WI38 (cell line): ENCODE results near the gene DLG1.

Source experiments
- H3K4me3 ChIP-seq: 2 replicates; pipeline ENCODE4 v1.5.1; 2011; ENCODE audit warnings: low read depth, mild to moderate bottlenecking, control low read depth, low read length
- TF ChIP-seq, protein P1 (sequence below): IDR thresholded peaks from 2 replicates; pipeline ENCODE4 v1.5.1; 2012; ENCODE audit warnings: low read depth, mild to moderate bottlenecking, control low read depth, low read length

Gene DLG1

DNA sequence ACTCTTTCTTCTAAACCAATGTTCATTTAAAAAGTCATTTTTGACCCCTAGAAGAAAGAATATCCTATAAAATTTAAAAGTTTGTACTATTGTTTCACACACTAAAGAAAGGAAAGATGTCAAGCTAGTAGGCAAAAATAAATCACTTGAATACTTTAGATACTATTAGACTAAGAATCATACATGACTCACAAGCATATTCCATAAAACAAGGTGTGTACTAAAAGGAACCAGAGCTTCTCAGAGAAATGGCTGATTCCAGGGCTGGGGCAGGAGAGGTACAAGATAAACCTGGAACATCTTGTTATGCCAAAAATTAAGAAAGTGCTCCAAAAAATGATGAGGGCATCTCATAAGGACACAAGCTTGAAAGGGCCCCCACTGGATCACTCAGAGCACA is 8.7 kb downstream of the DLG1 start:
- no peak overlapping the region for H3K4me3 ChIP-seq
- TF ChIP-seq, protein P1, sequence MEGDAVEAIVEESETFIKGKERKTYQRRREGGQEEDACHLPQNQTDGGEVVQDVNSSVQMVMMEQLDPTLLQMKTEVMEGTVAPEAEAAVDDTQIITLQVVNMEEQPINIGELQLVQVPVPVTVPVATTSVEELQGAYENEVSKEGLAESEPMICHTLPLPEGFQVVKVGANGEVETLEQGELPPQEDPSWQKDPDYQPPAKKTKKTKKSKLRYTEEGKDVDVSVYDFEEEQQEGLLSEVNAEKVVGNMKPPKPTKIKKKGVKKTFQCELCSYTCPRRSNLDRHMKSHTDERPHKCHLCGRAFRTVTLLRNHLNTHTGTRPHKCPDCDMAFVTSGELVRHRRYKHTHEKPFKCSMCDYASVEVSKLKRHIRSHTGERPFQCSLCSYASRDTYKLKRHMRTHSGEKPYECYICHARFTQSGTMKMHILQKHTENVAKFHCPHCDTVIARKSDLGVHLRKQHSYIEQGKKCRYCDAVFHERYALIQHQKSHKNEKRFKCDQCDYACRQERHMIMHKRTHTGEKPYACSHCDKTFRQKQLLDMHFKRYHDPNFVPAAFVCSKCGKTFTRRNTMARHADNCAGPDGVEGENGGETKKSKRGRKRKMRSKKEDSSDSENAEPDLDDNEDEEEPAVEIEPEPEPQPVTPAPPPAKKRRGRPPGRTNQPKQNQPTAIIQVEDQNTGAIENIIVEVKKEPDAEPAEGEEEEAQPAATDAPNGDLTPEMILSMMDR, result no peak

GRCh38 chr3:197286678-197287077 is 11.7 kb downstream of the DLG1 start:
- H3K4me3 ChIP-seq, result no peak overlapping the region
- TF ChIP-seq, protein P1, result no peak

DNA sequence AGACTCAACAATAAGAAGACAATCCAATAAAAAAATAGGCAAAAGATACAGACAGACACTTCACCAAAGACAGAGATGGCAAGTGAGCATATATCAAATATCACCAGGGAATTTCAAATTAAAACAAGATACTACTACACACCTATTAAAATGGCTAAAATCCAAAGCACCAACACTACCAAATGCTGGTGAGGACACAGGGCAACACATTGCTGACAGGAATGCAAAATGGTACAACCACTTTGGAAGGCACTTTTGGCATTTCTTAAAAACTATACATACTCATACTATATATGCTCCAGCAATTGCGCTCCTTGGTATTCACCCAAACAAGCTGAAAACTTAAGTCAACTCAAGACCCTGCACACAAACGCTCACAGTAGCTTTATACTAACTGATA is 12.9 kb downstream of the DLG1 start:
- TF ChIP-seq, protein P1, result no peak
- H3K4me3 ChIP-seq, result no peak overlapping the region

DNA sequence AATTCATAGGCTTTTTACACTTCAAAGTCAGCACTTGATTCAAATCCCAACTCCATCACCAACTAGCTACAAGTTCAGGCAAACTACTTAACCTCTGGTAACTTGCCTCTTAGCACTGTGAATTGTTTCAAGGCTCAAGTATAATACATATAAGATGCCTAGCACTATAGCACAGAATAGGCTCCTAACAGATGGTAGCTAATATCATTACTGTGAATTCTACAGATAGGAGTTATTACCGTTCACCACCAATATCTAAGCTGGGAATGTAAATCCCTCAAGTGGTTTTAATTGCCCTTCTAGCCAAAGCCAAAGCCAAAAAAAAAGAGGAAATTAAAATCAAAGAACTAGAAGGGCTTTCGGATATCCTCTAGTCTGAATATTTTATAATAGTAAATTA is 15.4 kb downstream of the DLG1 start:
- TF ChIP-seq, protein P1, result no peak
- H3K4me3 ChIP-seq, result no peak overlapping the region

GRCh38 chr3:197281849-197282248 is 16.6 kb downstream of the DLG1 start:
- TF ChIP-seq, protein P1, result no peak
- no peak overlapping the region for H3K4me3 ChIP-seq

- TF ChIP-seq, protein P1, result no peak
- no peak overlapping the region for H3K4me3 ChIP-seq
Observed at GRCh38 chr3:197280156-197280555, 18.3 kb downstream of the DLG1 start.

DNA sequence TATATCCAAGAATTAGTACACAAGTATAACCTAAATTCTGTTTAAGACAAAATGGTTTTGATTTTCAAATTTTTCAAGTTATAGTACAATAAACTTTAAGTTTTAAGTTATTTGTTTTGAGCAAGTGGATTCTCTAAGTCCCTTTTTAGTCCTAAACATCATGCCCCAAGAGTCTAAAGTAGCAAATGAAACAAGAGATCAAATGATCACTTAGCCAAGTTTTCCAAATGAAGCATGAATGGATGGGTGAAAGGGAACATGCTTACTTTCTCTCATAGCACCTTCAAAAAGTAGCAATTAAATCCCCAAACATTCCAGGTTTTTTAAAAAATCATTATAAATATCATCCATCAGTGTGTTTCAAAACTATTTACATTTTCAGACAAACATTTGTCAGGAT is 19.5 kb downstream of the DLG1 start:
- TF ChIP-seq, protein P1, result no peak
- H3K4me3 ChIP-seq, result no peak overlapping the region
